Thyroid gland (tissue), 4 donors: ENCODE measurements around the gene TCF7L2.

ENCODE experiments used
- POLR2A ChIP-seq, 2 donors: fragments of 450-650 bp; IDR thresholded peaks; one replicate each; pipeline ENCODE4 v1.6.1; 2017; ENCODE audit warnings: antibody characterized with exemption in 2 of 2, mild to moderate bottlenecking in 2 of 2, moderate library complexity in 1 of 2
- TF ChIP-seq, protein P1 (sequence below), 6 experiments: fragments of 200-600 bp in 3 of 6; fragments of 450-650 bp in 3 of 6; sonication (generic) in 3 of 6; IDR thresholded peaks; one replicate each; pipeline ENCODE4 v1.5.1; 2016 to 2019; ENCODE audit warnings: antibody characterized with exemption in 6 of 6, mild to moderate bottlenecking in 2 of 6, inconsistent platforms in 1 of 6, moderate library complexity in 1 of 6

DNA sequence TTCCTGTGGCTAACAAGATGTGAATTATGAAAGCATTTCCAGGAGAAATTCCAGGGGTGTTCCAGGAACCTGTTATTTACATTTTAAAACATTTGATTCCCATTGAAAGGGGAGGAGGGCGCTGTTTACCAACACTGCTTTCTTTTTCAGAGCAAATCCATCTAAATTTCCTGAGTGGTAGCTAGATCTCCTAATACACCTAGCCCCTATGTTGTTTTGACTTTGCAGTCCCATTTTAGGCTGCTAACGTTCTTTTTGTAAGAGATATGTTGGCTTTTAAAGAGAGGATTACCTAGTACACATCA is 130.8 kb downstream of the TCF7L2 start:
- TF ChIP-seq, protein P1, sequence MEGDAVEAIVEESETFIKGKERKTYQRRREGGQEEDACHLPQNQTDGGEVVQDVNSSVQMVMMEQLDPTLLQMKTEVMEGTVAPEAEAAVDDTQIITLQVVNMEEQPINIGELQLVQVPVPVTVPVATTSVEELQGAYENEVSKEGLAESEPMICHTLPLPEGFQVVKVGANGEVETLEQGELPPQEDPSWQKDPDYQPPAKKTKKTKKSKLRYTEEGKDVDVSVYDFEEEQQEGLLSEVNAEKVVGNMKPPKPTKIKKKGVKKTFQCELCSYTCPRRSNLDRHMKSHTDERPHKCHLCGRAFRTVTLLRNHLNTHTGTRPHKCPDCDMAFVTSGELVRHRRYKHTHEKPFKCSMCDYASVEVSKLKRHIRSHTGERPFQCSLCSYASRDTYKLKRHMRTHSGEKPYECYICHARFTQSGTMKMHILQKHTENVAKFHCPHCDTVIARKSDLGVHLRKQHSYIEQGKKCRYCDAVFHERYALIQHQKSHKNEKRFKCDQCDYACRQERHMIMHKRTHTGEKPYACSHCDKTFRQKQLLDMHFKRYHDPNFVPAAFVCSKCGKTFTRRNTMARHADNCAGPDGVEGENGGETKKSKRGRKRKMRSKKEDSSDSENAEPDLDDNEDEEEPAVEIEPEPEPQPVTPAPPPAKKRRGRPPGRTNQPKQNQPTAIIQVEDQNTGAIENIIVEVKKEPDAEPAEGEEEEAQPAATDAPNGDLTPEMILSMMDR (IDR thresholded peaks at IDR 0.05) = no peak
- no peak for TF ChIP-seq POLR2A (IDR thresholded peaks at IDR 0.05)
